Cardiac muscle cell (in vitro differentiated cells and primary cell): ENCODE results near the gene NME7. TPM values are rescaled to one million over a fixed set of nuclear protein-coding genes. Genes with fewer than 3 reads are reported as not detected.

Experiments
- DNase-seq, 2 donors: peaks; one replicate each; pipeline versions ENCODE4 v3.0.0 to v3.0.0-alpha.2; 2010 to 2017; ENCODE audit warnings: low read depth in 1 of 2, low spot score in 1 of 2
- H3K27ac ChIP-seq: fragments of 200-600 bp; sonication (generic); 2 replicates; pipeline ENCODE4 v1.5.1; 2016
- H3K27me3 ChIP-seq: fragments of 200-600 bp; sonication (generic); 2 replicates; pipeline ENCODE4 v1.6.0; 2016; ENCODE audit warnings: control low read depth
- H3K36me3 ChIP-seq: fragments of 200-600 bp; sonication (generic); 2 replicates; pipeline ENCODE4 v1.5.1; 2016; ENCODE audit warnings: control low read depth
- H3K4me1 ChIP-seq: fragments of 200-600 bp; sonication (generic); 2 replicates; pipeline ENCODE4 v1.8.1; 2017; ENCODE audit warnings: low read depth, mild to moderate bottlenecking, mixed run types
- H3K4me3 ChIP-seq: fragments of 200-600 bp; sonication (generic); 2 replicates; pipeline ENCODE4 v1.5.1; 2016; ENCODE audit warnings: mild to moderate bottlenecking
- H3K9me3 ChIP-seq: fragments of 200-600 bp; sonication (generic); 2 replicates; pipeline ENCODE4 v1.5.1; 2017; ENCODE audit warnings: low read depth, mild to moderate bottlenecking, control low read depth
- polyA plus RNA-seq: library from polyadenylated mRNA; unstranded; fragments of >200 nt; fragmentation: Nextera tagmentation; extraction: Ambion mirVana; gene quantifications from 2 replicates; pipeline ENCODE4 v1.2.1, GENCODE V29; 2016
- total RNA-seq: library from RNA; depleted of rRNA; stranded (reverse); fragments of >200 nt; gene quantifications from 2 replicates; pipeline ENCODE4 v1.2.3, GENCODE V29; 2016
- TF ChIP-seq, protein P1 (sequence below): IDR thresholded peaks from 2 replicates; pipeline ENCODE4 v1.5.1; 2012; ENCODE audit warnings: low read depth, mild to moderate bottlenecking, low read length

NME7 gene
- total and polyA plus RNA-seq, 2 experiments from 2014 or later = 10.1 to 110 TPM

- Histone ChIP-seq H3K4me3 (no peak overlapping the region), H3K9me3 (no peaks in the 10 kb centered on the region), H3K4me1 (peaks cover 8% of the 10 kb centered on the region), H3K36me3 (no peaks in the 10 kb centered on the region), H3K27ac (no peak overlapping the region), H3K27me3 (no peaks in the 10 kb centered on the region)
- TF ChIP-seq, protein P1, sequence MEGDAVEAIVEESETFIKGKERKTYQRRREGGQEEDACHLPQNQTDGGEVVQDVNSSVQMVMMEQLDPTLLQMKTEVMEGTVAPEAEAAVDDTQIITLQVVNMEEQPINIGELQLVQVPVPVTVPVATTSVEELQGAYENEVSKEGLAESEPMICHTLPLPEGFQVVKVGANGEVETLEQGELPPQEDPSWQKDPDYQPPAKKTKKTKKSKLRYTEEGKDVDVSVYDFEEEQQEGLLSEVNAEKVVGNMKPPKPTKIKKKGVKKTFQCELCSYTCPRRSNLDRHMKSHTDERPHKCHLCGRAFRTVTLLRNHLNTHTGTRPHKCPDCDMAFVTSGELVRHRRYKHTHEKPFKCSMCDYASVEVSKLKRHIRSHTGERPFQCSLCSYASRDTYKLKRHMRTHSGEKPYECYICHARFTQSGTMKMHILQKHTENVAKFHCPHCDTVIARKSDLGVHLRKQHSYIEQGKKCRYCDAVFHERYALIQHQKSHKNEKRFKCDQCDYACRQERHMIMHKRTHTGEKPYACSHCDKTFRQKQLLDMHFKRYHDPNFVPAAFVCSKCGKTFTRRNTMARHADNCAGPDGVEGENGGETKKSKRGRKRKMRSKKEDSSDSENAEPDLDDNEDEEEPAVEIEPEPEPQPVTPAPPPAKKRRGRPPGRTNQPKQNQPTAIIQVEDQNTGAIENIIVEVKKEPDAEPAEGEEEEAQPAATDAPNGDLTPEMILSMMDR = no peak
- no peak for DNase-seq
These were observed 216.2 kb downstream of the NME7 start for GRCh38 chr1:169151338-169151837.

DNA sequence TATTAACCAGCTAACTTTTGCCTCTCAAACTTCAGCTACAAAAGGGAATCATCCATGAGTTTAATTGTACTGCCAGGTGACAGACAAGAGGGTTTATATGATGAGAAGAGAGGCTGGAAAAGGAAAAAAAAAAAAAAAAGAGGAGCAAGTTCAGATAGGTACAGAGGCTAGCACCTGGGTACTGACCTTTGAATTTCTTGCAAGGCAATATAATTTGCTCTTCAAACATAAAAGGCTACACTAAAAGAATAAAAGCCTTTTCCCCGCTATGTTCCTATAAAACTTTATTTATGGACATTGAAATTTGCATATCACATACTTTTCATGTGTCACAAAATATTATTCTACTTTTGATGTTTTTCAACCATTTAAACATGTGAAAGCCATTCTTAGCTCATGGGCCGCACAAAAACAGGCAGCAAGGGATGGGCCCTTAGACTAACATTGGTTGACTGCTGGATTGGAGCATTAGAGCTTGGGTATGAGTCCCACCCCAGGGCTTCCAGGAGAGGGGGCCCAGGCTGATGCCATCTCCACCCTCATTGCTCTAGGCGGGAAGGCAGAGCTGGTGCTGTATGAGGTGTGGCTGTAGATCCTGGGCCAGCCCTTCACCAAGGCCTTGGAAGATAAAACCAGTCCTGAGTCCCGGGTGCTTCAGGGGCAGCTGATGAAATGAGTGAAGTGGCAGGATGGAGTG lies 216.8 kb downstream of the NME7 start:
- no peaks in the 10 kb centered on the region for H3K36me3 ChIP-seq
- no peak overlapping the region for H3K27ac ChIP-seq
- no peaks in the 10 kb centered on the region for H3K9me3 ChIP-seq
- TF ChIP-seq, protein P1 = no peak
- peaks cover 8% of the 10 kb centered on the region for H3K4me1 ChIP-seq
- H3K27me3 ChIP-seq = no peaks in the 10 kb centered on the region
- DNase-seq = no peak
- H3K4me3 ChIP-seq = no peak overlapping the region

- no peak overlapping the region for H3K4me3 ChIP-seq
- peaks cover 8% of the 10 kb centered on the region for H3K4me1 ChIP-seq
- TF ChIP-seq, protein P1 = no peak
- H3K36me3 ChIP-seq = no peaks in the 10 kb centered on the region
- H3K27ac ChIP-seq = no peak overlapping the region
- H3K9me3 ChIP-seq = no peaks in the 10 kb centered on the region
- DNase-seq = no peak
- H3K27me3 ChIP-seq = no peaks in the 10 kb centered on the region
These were observed 217.9 kb downstream of the NME7 start for GRCh38 chr1:169149555-169150286.

GRCh38 chr1:169148472-169149252 lies 218.9 kb downstream of the NME7 start:
- no peak for DNase-seq
- no peak overlapping the region for H3K27ac ChIP-seq
- no peaks in the 10 kb centered on the region for H3K36me3 ChIP-seq
- no peak overlapping the region for H3K4me3 ChIP-seq
- TF ChIP-seq, protein P1 = no peak
- no peaks in the 10 kb centered on the region for H3K27me3 ChIP-seq
- peaks cover 8% of the 10 kb centered on the region for H3K4me1 ChIP-seq
- no peaks in the 10 kb centered on the region for H3K9me3 ChIP-seq

- DNase-seq = no peak
- H3K9me3 ChIP-seq = no peaks in the 10 kb centered on the region
- no peak overlapping the region for H3K27ac ChIP-seq
- H3K4me1 ChIP-seq = peaks cover 8% of the 10 kb centered on the region
- no peaks in the 10 kb centered on the region for H3K27me3 ChIP-seq
- no peaks in the 10 kb centered on the region for H3K36me3 ChIP-seq
- TF ChIP-seq, protein P1 = no peak
- H3K4me3 ChIP-seq = no peak overlapping the region
These were observed 220.9 kb downstream of the NME7 start for GRCh38 chr1:169146576-169147214.
